ENCODE data around the gene BDKRB2.

DNA sequence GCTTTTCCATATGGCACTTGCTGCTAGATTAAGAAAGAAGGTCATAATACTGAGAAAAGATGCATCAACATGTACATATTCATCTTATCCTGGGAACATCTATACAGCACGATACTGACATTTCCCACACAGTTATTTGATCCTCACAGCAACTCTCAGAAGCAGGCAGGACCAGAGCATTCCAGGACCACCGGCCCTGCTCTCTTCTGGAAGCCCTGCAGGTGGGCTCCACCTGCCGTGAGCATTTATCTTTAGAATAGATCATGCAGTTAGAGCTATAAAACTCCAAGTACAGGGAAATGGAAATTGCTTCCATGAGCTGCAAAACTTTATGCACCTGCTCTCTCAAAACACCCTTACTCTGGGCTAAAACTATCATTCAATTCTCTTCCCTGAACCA is 45.8 kb downstream of the BDKRB2 start:
- TF ChIP-seq CTCF (IDR thresholded peaks at IDR 0.05), result no peak
- no peak for TF ChIP-seq EP300 (IDR thresholded peaks at IDR 0.05)
- no peak for TF ChIP-seq POLR2A (IDR thresholded peaks at IDR 0.05)

All from ovary (tissue), 3 donors.